GM21423 (cell line): ENCODE measurements around the gene ERRFI1.

Source experiments
- ATAC-seq: cut with Tn5 transposase; IDR thresholded peaks from one replicate; pipeline ENCODE4 v1.9.1; 2021; ENCODE audit warnings: mild to moderate bottlenecking, moderate library complexity; ENCODE audit not compliant: unreplicated experiment

The ERRFI1 gene

DNA sequence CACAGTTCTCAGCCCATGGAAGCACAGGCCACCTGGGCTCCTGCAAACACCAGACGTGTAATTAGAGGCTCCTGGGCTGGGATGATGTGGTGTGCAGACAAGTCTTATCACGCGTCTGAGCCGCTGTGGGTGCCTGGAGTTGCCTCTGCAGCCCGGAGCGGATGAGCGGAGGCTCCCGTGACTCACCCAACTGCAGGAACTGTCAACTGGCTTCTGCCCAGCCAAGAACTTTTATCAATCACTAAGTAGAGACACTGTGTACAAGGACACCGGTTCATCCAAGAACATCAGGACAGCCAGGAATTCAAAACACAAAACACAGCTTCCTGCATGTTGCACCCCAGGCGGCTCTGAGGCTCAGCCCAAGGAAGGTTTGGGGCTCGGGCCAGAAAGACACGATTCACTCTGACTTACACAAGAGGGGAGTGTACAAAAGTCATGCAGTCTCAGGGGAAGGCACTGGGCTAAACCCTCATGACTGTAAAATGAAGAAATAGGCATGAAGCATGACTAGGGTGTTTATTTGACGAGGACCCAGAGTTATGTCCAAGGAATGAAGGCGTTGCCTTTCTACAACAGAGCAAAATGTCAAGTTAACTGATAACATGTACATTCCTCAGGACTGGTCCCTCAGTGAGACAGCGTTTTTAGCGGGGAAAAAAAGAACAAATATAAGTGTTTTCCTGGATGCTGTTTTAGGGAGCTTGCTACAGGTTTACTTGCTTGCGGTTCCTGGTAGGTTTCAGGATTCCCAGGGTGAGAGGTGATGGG is 21.1 kb downstream of the ERRFI1 start:
- no peak for ATAC-seq

DNA sequence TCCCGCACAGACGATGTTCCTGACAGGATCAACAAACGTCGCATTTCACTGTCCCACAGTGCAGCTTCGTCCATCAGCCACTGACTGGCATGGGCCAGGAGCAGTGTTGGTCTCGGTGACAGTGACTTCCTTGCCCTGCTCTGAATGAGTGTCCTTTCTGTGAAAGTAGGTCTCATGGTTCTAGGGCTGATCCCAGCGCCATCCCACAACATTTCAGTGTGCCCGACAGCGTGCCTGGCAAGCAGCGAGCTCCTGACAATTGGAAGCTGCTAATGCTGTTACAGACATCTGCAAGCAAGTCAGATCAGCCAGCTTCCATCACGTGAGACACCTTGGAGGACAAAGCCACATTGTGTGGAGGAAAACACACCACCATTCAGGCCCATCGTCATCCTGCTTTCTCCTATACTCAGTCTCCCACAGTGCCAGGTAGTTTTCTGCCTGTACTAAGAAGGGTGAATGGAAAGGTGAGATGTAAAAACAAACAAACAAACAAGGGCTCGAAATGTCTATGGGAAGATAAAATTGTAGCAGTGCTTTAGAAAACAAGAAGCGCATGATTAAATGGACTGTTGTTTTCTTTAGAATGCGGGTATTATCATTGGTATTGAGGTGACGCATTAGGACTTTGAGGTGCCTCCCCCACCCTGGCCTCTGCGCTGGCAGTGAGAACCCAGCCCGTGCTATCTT is 21.9 kb downstream of the ERRFI1 start:
- no peak for ATAC-seq

DNA sequence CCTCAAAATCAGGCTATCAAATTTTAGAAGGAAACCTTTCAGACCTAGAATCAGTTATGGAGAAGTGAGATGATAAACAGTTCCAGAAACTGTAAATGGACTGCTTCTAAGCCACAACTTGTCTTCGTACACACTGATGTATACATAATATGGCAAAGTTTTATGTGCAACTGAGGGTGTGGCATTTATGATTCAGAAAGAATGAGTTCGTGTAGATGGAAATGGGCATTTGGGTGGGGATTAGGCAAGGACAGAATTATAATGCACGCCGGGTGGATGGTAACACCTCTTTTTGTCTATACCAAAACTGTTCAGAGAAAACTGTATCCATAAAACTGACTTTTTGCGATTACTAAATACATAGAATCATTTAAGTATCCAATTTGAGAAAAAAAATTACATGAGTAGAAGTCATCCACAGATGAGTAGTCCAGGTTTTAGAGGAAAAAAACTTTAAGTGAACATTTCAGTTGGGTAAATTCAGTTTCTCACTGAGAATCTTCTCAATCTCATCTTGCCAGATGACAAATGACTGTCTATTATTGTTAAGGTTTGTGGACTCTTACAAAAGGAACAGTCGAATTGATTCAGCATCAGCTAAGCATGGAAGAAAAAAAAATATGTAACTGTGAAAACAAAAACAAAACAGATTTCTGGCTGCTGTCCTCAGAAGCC is 22.5 kb downstream of the ERRFI1 start:
- no peak for ATAC-seq

DNA sequence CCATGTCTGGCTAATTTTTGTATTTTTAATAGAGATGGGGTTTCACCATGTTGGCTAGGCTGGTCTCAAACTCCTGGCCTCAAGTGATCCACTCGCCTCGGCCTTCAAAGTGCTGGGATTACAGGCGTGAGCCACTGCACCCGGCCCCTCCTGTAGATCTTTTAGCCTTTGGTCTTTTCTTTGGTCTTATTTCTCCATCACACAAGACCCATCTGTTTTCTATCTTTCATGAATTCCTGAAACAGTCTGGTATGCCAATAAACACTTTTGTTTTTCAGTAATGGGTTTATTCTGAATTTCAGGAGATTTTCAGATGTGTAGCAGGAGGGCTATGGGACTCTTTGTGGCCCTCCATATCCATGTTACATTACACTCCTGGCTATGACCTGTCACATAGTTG is 23.2 kb downstream of the ERRFI1 start:
- ATAC-seq = no peak

DNA sequence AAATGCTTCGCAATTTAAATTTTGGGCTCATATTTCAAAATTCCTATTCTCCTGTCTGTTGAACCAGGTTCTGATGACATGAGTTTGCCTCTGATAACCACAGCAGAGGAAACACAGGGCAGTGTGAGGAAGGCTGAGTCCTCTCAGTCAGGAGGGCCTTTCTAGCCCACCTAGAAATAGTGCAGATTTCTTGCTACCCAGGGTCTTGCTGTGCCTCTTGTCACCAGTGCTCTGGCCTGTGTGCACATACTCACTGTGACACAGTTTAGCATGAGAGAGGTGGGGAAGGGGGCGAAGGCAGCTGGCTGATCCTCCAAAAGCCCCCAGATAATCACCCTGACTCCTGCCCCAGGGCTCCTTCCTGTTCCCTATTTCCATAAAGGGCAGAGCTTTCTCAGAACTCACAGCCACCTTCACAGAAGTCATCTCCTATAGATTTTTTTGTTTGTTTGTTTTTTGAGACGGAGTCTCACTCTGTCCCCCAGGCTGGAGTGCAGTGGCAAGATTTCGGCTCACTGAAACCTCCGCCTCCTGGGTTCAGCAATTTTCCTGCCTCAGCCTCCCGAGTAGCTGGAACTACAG is 23.7 kb downstream of the ERRFI1 start:
- no peak for ATAC-seq

DNA sequence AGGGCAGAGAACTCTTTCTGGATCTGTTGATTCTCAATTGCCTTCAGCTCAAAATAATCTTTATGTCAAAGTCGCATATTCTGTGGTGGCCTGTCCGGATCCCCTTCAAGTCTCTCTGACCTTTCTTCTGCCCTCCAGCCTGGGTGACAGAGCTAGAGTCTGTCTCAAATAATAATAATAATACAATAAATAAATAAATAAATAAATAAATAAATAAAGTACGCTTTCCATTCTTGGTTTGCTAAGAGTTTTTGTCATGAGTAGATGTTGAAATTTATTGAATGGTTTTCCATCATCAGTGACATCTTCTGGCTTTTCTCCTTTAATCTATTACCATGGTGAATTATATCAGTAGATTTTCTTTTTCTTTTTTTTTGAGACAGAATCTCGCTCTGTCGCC is 30.7 kb downstream of the ERRFI1 start:
- ATAC-seq = no peak

DNA sequence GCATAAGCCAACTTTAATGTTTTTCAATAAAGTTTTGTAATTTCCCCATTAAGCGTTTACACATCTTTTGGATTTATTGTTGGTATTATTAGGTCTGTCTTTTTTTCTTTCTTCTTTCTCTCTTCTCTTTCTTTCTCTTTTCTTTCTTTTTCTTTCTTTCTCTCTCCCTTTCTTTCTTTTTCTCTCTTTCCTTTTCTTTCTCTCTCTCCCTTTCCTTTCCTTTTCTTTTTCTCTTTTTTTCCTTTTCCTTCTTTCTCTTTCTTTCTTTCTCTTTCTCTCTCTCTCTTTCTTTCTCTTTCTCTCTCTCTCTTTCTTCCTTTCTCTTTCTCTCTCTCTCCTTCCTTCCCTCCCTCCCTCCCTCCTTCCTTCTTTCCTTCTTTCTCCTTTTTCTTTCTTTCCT is 31.3 kb downstream of the ERRFI1 start:
- no peak for ATAC-seq

DNA sequence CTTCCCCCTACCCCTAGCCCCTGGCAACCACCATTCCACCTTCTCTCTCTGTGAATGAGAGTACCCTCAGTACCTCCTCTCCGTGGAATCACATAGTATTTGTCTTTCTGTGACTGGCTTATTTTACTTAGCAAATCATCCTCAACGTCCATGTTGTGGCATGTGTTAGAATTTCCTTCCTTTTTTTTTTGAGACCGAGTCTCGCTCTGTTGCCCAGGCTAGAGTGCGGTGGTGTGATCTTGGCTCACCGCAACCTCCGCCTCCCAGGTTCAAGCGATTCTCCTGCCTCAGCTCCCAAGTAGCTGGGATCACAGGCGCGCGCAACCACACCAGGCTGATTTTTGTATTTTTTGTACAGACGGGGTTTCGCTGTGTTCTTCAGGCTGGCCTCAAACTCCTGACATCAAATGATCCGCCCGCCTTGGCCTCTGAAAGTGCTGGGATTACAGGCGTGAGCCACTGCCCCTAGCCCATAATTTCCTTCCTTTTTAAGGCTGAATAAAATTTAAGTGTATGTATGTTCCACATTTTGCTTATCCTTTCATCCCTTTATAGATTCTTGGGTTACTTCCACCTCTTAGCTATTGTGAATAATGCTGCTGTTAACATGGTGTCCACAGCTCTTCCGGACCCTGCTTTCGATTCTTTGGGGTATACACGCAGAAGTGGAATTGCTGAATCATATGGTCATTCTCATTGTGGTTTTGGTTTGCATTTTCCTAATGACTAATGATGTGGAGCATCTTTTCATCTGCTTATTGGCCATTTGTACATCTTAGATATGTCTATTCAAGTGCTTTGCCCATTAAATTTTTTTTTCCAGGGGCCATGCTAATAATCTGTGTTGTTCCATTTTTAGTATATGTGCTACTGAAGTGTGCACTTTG is 32.3 kb downstream of the ERRFI1 start:
- peak; percentile 78 for ATAC-seq

DNA sequence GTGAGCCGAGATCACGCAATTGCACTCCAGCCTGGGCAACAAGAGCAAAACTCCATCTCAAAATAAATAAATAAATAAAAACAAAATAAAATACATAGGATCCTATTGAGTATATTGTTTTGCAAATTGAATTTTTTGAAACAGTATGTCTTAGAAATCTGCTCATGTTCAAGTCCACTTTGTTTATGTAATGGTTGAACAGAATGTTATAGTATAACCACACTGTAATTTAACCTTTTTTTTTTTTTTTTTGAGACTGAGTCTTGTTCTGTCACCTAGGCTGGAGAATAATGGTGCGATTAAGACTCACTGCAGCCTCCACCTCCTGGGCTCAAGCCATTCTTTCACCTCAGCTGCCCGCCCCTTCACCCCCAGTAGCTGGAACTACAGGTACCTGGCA is 33.2 kb downstream of the ERRFI1 start:
- ATAC-seq = no peak

DNA sequence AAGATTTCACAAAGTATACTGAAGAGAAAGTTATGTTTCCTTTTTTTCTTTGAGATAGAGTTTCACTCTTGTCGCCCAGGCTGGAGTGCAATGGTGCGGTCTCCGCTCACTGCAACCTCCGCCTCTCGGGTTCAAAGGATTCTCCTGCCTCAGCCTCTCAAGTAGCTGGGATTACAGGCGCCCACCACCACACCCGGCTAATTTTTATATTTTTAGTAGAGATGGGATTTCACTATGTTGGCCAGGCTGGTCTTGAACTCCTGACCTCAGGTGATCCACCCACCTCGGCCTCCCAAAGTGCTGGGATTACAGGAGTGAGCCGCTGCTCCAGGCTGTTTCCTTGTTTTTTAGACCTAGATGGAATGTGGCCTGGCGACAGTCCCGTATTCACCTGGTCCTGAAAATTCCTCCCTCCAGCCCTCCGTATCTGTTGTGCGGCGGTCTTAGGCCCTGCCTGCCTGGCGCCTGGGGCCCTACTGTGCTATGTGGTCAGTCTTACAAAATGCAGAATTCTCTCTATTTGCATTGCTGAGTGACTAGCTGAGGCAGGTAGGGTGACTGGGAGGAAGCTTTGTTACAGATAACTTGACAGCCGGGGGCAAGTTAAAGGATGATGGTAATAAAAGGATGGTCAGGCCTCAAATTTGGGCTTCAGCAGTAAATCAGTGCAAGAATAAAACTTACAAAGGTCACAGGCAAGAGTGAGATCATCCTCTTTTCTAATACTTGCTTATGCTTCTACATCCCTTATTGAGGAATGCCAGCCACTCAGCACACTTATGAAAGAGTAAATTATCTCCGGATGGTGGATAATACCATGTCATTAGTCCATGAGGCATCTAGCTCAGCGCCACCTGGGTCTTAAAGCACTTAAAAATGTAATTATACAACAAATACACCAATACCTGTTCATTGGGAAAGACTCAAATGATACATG is 34.3 kb downstream of the ERRFI1 start:
- ATAC-seq = no peak

DNA sequence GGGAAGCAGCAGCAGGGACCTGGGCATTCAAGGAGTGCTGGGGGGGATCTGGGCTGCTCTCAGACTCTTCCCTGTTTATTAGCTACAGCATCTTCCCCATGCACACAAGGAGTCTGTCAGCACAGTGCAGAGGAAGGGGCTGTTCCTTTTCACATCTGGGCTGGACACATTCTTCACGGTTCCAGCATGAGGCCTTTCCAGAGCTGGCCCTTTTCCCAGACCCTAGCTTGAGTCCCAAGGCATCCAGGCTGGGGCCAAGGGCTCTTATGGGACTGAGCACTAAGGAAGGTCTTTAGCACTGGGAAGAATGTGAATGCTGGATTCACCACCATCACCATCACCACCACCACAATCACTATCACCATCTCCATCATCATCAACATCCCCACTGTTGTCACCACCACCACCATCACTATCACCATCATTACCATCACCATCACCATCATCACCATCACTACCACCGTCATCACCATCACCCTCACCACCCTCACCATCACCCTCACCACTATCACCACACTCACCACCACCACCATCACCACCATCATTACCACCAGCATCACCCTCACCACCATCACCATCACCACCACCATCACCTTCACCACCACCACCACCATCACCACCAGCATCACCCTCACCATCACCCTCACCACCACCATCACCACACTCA is 36.2 kb downstream of the ERRFI1 start:
- no peak for ATAC-seq

DNA sequence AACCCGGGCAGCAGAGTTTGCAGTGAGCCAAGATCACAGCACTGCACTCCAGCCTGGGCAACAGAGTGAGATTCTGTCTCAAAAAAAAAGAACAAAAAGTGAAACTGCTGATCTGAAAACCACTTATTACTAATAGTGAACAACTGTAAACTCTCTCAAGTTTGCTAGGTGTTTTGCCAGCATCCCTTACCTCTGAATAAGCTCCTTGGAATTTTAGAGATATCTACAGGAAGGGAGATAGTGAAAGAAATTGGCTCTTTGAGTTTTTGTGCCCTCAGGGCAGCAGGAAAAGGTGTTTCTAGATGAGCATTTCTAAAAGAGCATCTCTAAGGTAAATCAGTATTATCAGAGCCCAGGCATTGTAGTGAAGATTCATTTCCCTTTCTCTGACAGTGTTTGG is 37.5 kb downstream of the ERRFI1 start:
- no peak for ATAC-seq

DNA sequence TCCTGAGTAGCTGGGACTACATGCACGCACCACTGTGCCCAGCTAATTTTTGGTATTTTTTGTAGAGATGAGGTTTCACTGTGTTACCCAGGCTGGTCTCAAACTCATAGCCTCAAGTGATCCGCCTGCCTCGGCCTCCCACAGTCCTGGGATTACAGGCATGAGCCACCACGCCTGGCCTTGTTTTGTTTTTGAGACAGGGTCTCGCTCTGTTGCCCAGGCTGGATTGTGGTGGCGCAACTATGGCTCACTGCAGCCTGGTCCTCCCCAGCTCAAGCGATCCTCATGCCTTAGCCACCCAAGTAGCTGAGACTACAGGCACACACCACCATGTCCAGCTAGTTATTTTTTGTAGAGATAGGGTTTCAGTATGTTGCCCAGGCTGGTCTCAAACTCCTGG is 38.6 kb downstream of the ERRFI1 start:
- no peak for ATAC-seq

DNA sequence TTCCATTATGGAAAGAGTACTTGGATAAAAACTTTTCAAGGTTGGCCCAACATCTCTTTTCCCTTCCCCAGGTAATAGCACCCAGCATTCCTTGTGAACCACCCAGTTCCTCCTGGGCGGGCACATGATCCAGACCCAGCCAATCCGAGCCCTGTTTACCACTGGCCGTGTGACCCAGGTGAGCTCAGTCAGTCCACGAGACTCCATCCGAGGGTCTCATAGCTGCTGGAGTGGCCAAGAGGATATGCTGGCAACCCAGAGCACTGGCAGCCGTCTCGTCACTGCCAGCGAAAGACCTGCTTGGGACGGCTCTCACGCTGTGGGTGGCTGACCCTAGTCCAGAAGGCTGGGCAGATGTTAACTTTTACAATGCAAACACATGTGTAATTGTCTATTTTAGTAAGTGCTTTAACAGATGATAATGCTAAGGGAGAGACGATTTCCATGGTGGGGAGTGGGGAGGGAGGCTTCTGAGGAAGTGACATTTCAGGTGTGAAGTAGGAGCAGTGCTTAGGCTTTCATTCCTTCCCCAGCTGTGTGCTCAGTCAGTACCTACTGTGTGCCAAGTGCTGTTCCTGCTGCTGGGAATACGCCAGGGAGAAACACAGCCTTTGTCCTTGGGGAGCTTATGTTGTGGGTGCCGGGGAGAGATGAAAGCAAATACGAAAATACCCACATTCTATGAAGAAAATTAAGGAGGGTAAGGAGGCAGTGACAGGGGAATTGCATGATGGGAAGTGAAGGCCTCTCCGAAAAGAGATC is 40.1 kb downstream of the ERRFI1 start:
- ATAC-seq = no peak

DNA sequence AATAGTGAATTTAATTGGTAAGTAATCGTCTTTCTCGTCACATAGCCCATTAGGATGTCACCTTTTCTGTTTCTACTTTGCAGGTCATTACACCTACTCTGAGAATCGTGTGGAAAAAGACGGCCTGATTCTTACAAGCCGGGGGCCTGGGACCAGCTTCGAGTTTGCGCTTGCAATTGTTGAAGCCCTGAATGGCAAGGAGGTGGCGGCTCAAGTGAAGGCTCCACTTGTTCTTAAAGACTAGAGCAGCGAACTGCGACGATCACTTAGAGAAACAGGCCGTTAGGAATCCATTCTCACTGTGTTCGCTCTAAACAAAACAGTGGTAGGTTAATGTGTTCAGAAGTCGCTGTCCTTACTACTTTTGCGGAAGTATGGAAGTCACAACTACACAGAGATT is 41.3 kb downstream of the ERRFI1 start:
- no peak for ATAC-seq

DNA sequence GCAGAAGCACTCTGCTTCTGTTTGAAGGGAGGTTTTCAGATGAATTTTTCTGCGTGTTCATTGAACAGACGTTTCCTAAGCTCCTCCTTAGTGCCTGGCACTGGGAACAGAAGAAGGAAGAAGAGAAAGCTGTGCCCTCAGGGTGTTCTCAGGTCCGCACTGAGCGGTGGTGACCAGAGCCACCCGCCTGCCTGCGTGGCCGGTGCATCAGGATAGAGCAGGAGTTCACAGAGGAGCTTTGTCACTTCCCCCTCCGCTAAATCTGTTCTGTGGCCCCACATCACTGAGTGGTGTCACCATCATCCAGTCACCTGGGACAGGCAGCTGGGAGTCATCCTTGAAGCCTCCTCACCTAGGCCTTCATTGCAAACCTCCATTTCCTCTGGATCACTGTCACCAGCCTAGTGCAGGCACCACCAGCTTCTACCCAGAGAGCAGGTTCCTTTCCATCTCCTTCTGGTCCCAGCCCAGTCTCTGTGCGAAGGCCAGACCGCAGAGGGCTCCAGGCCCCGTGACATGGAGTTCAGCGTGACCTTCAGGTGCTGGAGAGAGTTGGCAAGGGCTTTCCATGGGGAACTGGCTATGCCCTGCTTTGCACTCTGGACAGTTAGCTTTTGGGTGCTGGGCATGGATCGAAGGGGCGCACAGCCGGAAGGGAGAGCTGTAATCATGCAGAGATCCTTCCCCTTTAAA is 42.9 kb downstream of the ERRFI1 start:
- no peak for ATAC-seq

DNA sequence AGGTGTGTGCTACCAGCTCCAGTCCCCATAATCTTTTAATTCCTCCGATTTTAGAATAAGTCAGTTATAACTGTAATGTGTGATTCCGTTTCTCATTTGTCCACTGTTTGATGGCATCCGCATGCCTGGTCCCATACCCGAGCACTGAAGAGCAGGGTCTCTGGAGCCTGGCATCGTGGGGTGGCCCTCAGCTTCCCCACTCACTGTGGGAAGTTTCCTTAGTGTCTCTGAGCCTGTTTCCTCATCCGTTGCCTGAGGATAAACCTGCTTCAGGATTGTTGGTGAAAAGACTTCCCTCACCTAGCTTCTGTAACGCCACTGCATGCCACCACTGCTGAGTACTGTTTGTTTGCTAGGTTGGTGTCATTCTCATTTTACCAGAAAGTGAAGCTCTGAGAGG is 45.1 kb downstream of the ERRFI1 start:
- no peak for ATAC-seq
